Embryonic facial prominence (tissue), 1 donor: ENCODE measurements around the gene TNNI3.

Experiments
- DNase-seq: peaks from one replicate; pipeline ENCODE4 v3.0.0-alpha.2; 2016; ENCODE audit errors: extremely low spot score

TNNI3 gene

GRCh38 chr19:55147545-55148251, 9.8 kb downstream of the TNNI3 start:
- DNase-seq = no peak

- no peak for DNase-seq
These were observed 10.7 kb downstream of the TNNI3 start for GRCh38 chr19:55146705-55147273.

- no peak for DNase-seq
These were observed 11.3 kb downstream of the TNNI3 start for GRCh38 chr19:55146078-55146704.

GRCh38 chr19:55145232-55145631, 12.3 kb downstream of the TNNI3 start:
- no peak for DNase-seq

GRCh38 chr19:55141696-55142095, 15.8 kb downstream of the TNNI3 start:
- no peak for DNase-seq

- DNase-seq = no peak
These were observed 19.6 kb downstream of the TNNI3 start for GRCh38 chr19:55137915-55138314.

- DNase-seq = no peak
These were observed 21.0 kb downstream of the TNNI3 start for GRCh38 chr19:55136399-55137102.

- DNase-seq = no peak
These were observed 22.8 kb downstream of the TNNI3 start for GRCh38 chr19:55134736-55135135.

- DNase-seq = no peak
These were observed 23.7 kb downstream of the TNNI3 start for GRCh38 chr19:55133639-55134444.

GRCh38 chr19:55132453-55133129, 24.9 kb downstream of the TNNI3 start:
- DNase-seq = no peak

- no peak for DNase-seq
These were observed 26.1 kb downstream of the TNNI3 start for GRCh38 chr19:55131421-55131820.

GRCh38 chr19:55119053-55119452, 38.5 kb downstream of the TNNI3 start:
- no peak for DNase-seq

- DNase-seq = no peak
These were observed 39.0 kb downstream of the TNNI3 start for GRCh38 chr19:55118401-55118991.

GRCh38 chr19:55117663-55118391, 39.7 kb downstream of the TNNI3 start:
- DNase-seq = peak; percentile 96

GRCh38 chr19:55116859-55117662, 40.5 kb downstream of the TNNI3 start, which contains the start of gene PPP1R12C:
Gene PPP1R12C (minus strand): TSS chr19:55117637. CDS start chr19:55117543, 94 bp downstream.
- no peak for DNase-seq

- DNase-seq = no peak
These were observed 41.2 kb downstream of the TNNI3 start for GRCh38 chr19:55116232-55116858.

- no peak for DNase-seq
These were observed 42.0 kb downstream of the TNNI3 start for GRCh38 chr19:55115446-55116065.

- no peak for DNase-seq
These were observed 42.9 kb downstream of the TNNI3 start for GRCh38 chr19:55114566-55115145.
